ENCODE data around the gene GRIFIN. TPM values are rescaled to one million over a fixed set of nuclear protein-coding genes. Genes with fewer than 3 reads are reported as not detected.

The GRIFIN gene
- total RNA-seq, 2 donors from 2014 or later, result not detected

GRCh38 chr7:2444476-2444875 lies 31.7 kb downstream of the GRIFIN start:
- H3K4me3 ChIP-seq (ENCODE audit: low read length), result no peak overlapping the region
- no peak for TF ChIP-seq CTCF (conservative IDR thresholded peaks at IDR 0.05)
- Mint-ChIP-seq H3K9me3 (no peaks in the 10 kb centered on the region), H3K27ac (no peak overlapping the region), H3K4me1 (no peaks in the 10 kb centered on the region), H3K4me3 (no peak overlapping the region), H3K36me3 (ENCODE audit: low read depth) (peaks cover 15% of the 10 kb centered on the region), H3K27me3 (ENCODE audit: insufficient read depth) (no peaks in the 10 kb centered on the region)
- DNase-seq, result no peak
- WGBS, 2 experiments (ENCODE audit: insufficient coverage in 1 of 2, insufficient read length in 1 of 2), result 83 to 94% methylated on average over 1 to 3 of the region's 3 CpGs
- H3K27ac ChIP-seq (ENCODE audit: low read depth, low read length), result no peak overlapping the region
- no peaks in the 10 kb centered on the region for H3K27me3 ChIP-seq (ENCODE audit: control insufficient read depth, insufficient read depth, low read length, poor library complexity, severe bottlenecking)
- H3K9ac ChIP-seq (ENCODE audit: extremely low read depth, low read length, poor library complexity, severe bottlenecking), result no peak overlapping the region
- no peaks in the 10 kb centered on the region for H3K9me3 ChIP-seq (ENCODE audit: control insufficient read depth, low read length)
- H3K36me3 ChIP-seq (ENCODE audit: control insufficient read depth, insufficient read depth, low read length), result no peaks in the 10 kb centered on the region
- H3K4me1 ChIP-seq (ENCODE audit: control insufficient read depth, insufficient read depth, low read length), result no peaks in the 10 kb centered on the region

- no peak overlapping the region for H3K27ac ChIP-seq (ENCODE audit: low read depth, low read length)
- no peaks in the 10 kb centered on the region for H3K4me1 ChIP-seq (ENCODE audit: control insufficient read depth, insufficient read depth, low read length)
- no peaks in the 10 kb centered on the region for H3K9me3 ChIP-seq (ENCODE audit: control insufficient read depth, low read length)
- no peak overlapping the region for H3K4me3 ChIP-seq (ENCODE audit: low read length)
- Mint-ChIP-seq H3K27ac (no peak overlapping the region), H3K4me3 (no peak overlapping the region), H3K27me3 (ENCODE audit: insufficient read depth) (no peaks in the 10 kb centered on the region), H3K36me3 (ENCODE audit: low read depth) (peaks cover 19% of the 10 kb centered on the region), H3K9me3 (no peaks in the 10 kb centered on the region), H3K4me1 (no peaks in the 10 kb centered on the region)
- no peak overlapping the region for H3K9ac ChIP-seq (ENCODE audit: extremely low read depth, low read length, poor library complexity, severe bottlenecking)
- TF ChIP-seq CTCF (conservative IDR thresholded peaks at IDR 0.05), result no peak
- H3K36me3 ChIP-seq (ENCODE audit: control insufficient read depth, insufficient read depth, low read length), result no peaks in the 10 kb centered on the region
- no peaks in the 10 kb centered on the region for H3K27me3 ChIP-seq (ENCODE audit: control insufficient read depth, insufficient read depth, low read length, poor library complexity, severe bottlenecking)
- DNase-seq, result no peak
- WGBS, 2 experiments (ENCODE audit: insufficient coverage in 1 of 2, insufficient read length in 1 of 2), result 95 to 97% methylated on average over 6 to 9 of the region's 9 CpGs
These were observed 32.7 kb downstream of the GRIFIN start for GRCh38 chr7:2443491-2443890.

GRCh38 chr7:2441430-2442058 lies 34.7 kb downstream of the GRIFIN start:
- Histone ChIP-seq H3K27me3 (ENCODE audit: control insufficient read depth, insufficient read depth, low read length, poor library complexity, severe bottlenecking) (no peaks in the 10 kb centered on the region), H3K9me3 (ENCODE audit: control insufficient read depth, low read length) (no peaks in the 10 kb centered on the region), H3K27ac (ENCODE audit: low read depth, low read length) (no peak overlapping the region), H3K9ac (ENCODE audit: extremely low read depth, low read length, poor library complexity, severe bottlenecking) (no peak overlapping the region), H3K4me1 (ENCODE audit: control insufficient read depth, insufficient read depth, low read length) (no peaks in the 10 kb centered on the region), H3K4me3 (ENCODE audit: low read length) (no peak overlapping the region), H3K36me3 (ENCODE audit: control insufficient read depth, insufficient read depth, low read length) (no peaks in the 10 kb centered on the region)
- no peak for TF ChIP-seq CTCF (conservative IDR thresholded peaks at IDR 0.05)
- no peak for DNase-seq
- no peak overlapping the region for H3K4me3 Mint-ChIP-seq
- no peaks in the 10 kb centered on the region for H3K27me3 Mint-ChIP-seq (ENCODE audit: insufficient read depth)
- no peak overlapping the region for H3K27ac Mint-ChIP-seq
- H3K4me1 Mint-ChIP-seq, result no peaks in the 10 kb centered on the region
- 95 to 98% methylated on average over 4 to 5 of the region's 5 CpGs for WGBS, 2 experiments (ENCODE audit: insufficient coverage in 1 of 2, insufficient read length in 1 of 2)
- no peaks in the 10 kb centered on the region for H3K9me3 Mint-ChIP-seq
- H3K36me3 Mint-ChIP-seq (ENCODE audit: low read depth), result peaks cover 19% of the 10 kb centered on the region
